Measurements from ENCODE around the gene PRKCSH. TPM values are rescaled to one million over a fixed set of nuclear protein-coding genes. Genes with fewer than 3 reads are reported as not detected.

The PRKCSH gene, protein sequence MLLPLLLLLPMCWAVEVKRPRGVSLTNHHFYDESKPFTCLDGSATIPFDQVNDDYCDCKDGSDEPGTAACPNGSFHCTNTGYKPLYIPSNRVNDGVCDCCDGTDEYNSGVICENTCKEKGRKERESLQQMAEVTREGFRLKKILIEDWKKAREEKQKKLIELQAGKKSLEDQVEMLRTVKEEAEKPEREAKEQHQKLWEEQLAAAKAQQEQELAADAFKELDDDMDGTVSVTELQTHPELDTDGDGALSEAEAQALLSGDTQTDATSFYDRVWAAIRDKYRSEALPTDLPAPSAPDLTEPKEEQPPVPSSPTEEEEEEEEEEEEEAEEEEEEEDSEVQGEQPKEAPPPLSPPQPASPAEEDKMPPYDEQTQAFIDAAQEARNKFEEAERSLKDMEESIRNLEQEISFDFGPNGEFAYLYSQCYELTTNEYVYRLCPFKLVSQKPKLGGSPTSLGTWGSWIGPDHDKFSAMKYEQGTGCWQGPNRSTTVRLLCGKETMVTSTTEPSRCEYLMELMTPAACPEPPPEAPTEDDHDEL
- 425 TPM for total RNA-seq (2021; ENCODE audit: unreplicated experiment)
- polyA plus RNA-seq (2012): 442 and 449 TPM in 2 replicates
- Bru-seq, nascent RNA: percentile 72 among the genes with signal in this experiment
- BruChase-seq, experiment 1, labeled RNA remaining after a 6-hour chase: percentile 90 among the genes with signal in this experiment
- percentile 84 among the genes with signal in this experiment for BruChase-seq, experiment 2, labeled RNA remaining after a 2-hour chase
- long read RNA-seq, partial matches to known transcripts: 169 of 297 reads
- long read RNA-seq, other reads (novel, unspliced or antisense): 122 of 297 reads

DNA sequence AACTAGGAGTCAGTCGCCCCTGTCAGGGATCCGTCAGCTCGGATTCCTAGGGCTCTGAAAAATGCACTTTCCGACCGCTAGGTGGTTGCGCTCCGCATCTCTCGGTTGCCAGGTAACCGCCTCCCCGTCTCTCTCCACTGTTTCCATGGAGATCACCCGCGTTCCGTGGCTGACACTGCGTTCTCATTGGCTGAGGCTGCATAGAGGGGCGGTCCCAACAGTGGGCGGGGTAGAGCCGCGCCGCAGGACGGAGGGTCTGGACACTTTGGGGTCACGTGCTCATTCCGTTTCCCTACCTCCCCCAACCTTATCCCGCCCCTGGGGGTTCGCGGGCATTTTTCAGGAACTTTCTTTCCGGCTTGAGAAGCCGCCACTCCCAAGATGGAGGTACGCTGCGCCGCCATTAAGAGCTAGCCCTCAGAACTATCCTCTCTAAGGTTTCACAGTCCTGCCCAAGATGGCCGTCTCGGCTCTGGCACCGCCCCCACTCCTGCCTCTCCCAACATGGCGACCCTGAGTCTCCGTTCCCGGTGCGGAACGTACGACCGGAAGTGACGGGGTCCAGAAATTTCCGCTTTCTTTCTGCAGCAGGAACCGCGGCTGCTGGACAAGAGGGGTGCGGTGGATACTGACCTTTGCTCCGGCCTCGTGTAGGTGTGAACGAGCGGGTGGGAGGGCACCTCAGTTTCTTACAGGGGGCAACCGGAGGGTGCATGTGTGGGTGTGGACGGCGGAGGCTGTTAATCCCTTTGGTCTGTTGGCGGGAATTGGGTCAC is at the start of gene PRKCSH, which contains the start of gene ODAD3:
PRKCSH (plus strand) TSS at position 579 of the 776 bp plus-strand sequence. CDS start 483 bp downstream, outside the sequence.
ODAD3 (minus strand) TSS at position 65 of the 776 bp plus-strand sequence. CDS start 105 bp downstream, outside the sequence.
- Histone ChIP-seq H3K9me2 (ENCODE audit: insufficient read depth) (no peaks in the 10 kb centered on the region), H2AFZ (ENCODE audit: low read depth, low read length, poor library complexity, severe bottlenecking) (peak within 1 kb of the TSS; percentile 86), H3K9me3 (ENCODE audit: control insufficient read depth in 1 of 2, insufficient read depth in 1 of 2, low read depth in 1 of 2, low read length in 2 of 2) (no peaks in the 10 kb centered on the region), H3K9ac (ENCODE audit: low read length) (peak within 1 kb of the TSS; percentile 98), H3K4me3 (replicated peaks in 1 of 2; ENCODE audit: low read depth in 1 of 2, low read length in 2 of 2) (peak within 1 kb of the TSS; percentile 70 to 98), H3K79me2 (ENCODE audit: insufficient read depth, low read length) (peaks cover 30% of the 10 kb centered on the region), H3K27ac (ENCODE audit: low read depth, low read length) (peak within 1 kb of the TSS; percentile 70), H3K27me3 (ENCODE audit: insufficient read depth, low read length) (no peaks in the 10 kb centered on the region), H4K20me1 (ENCODE audit: insufficient read depth) (no peaks in the 10 kb centered on the region), H3K4me1 (ENCODE audit: control insufficient read depth in 1 of 2, insufficient read depth in 2 of 2, low read length in 2 of 2) (peaks cover 11 to 17% of the 10 kb centered on the region in 2 experiments), H3K4me2 (ENCODE audit: low read length) (peak within 1 kb of the TSS; percentile 98), H3K36me3 (ENCODE audit: control insufficient read depth in 1 of 2, insufficient read depth in 2 of 2, low read length in 2 of 2) (peaks cover 15 to 16% of the 10 kb centered on the region in 2 experiments; a peak in 3 of 4 replicates)
- CTCF ChIA-PET: interaction anchor here (0.6 to 1.6 kb wide), 17 partner anchors 9 to 185 kb away, joined by 3 to 48 read pairs (median 5); partner anchors contain the start of genes ELOF1, EPOR, RGL3 and SWSAP1
- POLR2A ChIA-PET: interaction anchor here (0.6 to 1.4 kb wide), 5 partner anchors 15 to 60 kb away, joined by 3 to 9 read pairs (median 6); partner anchors contain the start of genes EPOR and RGL3
- BruUV-seq (replicated peaks): no TSS peak
- peak; percentile 91 for ATAC-seq
- TF ChIP-seq ZFX (IDR thresholded peaks at IDR 0.05) (no peak), POLR2A (IDR thresholded peaks at IDR 0.05; ENCODE audit: borderline replicate concordance, extremely low read depth, insufficient read depth, insufficient read length) (peak; percentile 59), POLR2AphosphoS5 (IDR thresholded peaks at IDR 0.05; ENCODE audit: low read depth, low read length) (peak; percentile 84), EZH2 (IDR thresholded peaks at IDR 0.05) (no peak), SIN3A (IDR thresholded peaks at IDR 0.05; ENCODE audit: low read depth) (no peak; the same call in 1 of the 2 replicates), SRF (IDR thresholded peaks at IDR 0.05; ENCODE audit: low read depth) (no peak), CBX3 (IDR thresholded peaks at IDR 0.05; ENCODE audit: low read depth) (no peak), RAD21 (IDR thresholded peaks at IDR 0.05; ENCODE audit: low read depth) (no peak; the same call in 1 of the 2 replicates), FOSL1 (IDR thresholded peaks at IDR 0.05; ENCODE audit: low read depth) (no peak), TCF7L2 (IDR thresholded peaks at IDR 0.05; ENCODE audit: borderline replicate concordance, extremely low read depth, insufficient read depth, insufficient read length) (peak; percentile 22), EGR1 (IDR thresholded peaks at IDR 0.05; ENCODE audit: low read depth) (peak; percentile 99), SP1 (IDR thresholded peaks at IDR 0.05; ENCODE audit: low read depth) (peak; percentile 86), YY1 (IDR thresholded peaks at IDR 0.05; ENCODE audit: extremely low read depth, insufficient replicate concordance, low read depth, low read length) (peak; percentile 100)
- TF ChIP-seq, protein P1, sequence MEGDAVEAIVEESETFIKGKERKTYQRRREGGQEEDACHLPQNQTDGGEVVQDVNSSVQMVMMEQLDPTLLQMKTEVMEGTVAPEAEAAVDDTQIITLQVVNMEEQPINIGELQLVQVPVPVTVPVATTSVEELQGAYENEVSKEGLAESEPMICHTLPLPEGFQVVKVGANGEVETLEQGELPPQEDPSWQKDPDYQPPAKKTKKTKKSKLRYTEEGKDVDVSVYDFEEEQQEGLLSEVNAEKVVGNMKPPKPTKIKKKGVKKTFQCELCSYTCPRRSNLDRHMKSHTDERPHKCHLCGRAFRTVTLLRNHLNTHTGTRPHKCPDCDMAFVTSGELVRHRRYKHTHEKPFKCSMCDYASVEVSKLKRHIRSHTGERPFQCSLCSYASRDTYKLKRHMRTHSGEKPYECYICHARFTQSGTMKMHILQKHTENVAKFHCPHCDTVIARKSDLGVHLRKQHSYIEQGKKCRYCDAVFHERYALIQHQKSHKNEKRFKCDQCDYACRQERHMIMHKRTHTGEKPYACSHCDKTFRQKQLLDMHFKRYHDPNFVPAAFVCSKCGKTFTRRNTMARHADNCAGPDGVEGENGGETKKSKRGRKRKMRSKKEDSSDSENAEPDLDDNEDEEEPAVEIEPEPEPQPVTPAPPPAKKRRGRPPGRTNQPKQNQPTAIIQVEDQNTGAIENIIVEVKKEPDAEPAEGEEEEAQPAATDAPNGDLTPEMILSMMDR (IDR thresholded peaks at IDR 0.05 in 2 of 3, conservative IDR thresholded peaks at IDR 0.05 in 1 of 3; ENCODE audit: borderline replicate concordance in 1 of 3, insufficient read depth in 1 of 3, low read depth in 2 of 3, low read length in 2 of 3): peak; percentile 30 to 82 (median 79); a peak in 4 of 6 replicates
- TF ChIP-seq, protein P2, sequence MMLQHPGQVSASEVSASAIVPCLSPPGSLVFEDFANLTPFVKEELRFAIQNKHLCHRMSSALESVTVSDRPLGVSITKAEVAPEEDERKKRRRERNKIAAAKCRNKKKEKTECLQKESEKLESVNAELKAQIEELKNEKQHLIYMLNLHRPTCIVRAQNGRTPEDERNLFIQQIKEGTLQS (IDR thresholded peaks at IDR 0.05): no peak
- TF ChIP-seq, protein P3, sequence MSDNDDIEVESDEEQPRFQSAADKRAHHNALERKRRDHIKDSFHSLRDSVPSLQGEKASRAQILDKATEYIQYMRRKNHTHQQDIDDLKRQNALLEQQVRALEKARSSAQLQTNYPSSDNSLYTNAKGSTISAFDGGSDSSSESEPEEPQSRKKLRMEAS (IDR thresholded peaks at IDR 0.05): peak; percentile 55; the same call in 1 of the 2 replicates
- DNase-seq (ENCODE audit: low read depth, low spot score): peak; percentile 99
- intact Hi-C loops (cut with micrococcal nuclease): loop anchor here (1.0 to 5.0 kb wide), 2 partner anchors 54 to 143 kb away; no protein-coding TSS in a partner anchor
- RAD21 ChIA-PET (ENCODE audit: low non-redundant PET in 1 of 2, low total read pairs in 2 of 2, uncharacterized antibody in 2 of 2, unreplicated experiment in 2 of 2): interaction anchor here (0.6 to 1.4 kb wide), 3 partner anchors 52 to 54 kb away, joined by 3 read pairs; no protein-coding TSS in a partner anchor

Data from HCT116 (cell line).